OCI-LY7 (cell line): Measurements from ENCODE around the gene AUTS2. TPM values are rescaled to one million over a fixed set of nuclear protein-coding genes. Genes with fewer than 3 reads are reported as not detected.

Experiments
- BruUV-seq: library from RNA; stranded (reverse); fragments of 400-500 nt; replicated peaks from 2 replicates; lab custom pipeline; 2021; lab: Mats Ljungman, UMichigan
- CTCF ChIA-PET: fragments of 300-600 bp; sonication (Branson Sonifier 250); formaldehyde crosslinking; loops from one replicate; lab custom pipeline; 2022; ENCODE audit warnings: antibody characterized with exemption; ENCODE audit not compliant: unreplicated experiment; lab: Charles Lee
- POLR2A ChIA-PET: fragments of 300-600 bp; sonication (Branson Sonifier 250); formaldehyde crosslinking; loops from one replicate; lab custom pipeline; 2022; ENCODE audit warnings: antibody characterized with exemption; lab: Charles Lee
- DNase-seq: peaks from one replicate; pipeline ENCODE4 v3.0.0-alpha.2; 2015; ENCODE audit warnings: low spot score
- H2AFZ ChIP-seq: fragments of 200-600 bp; sonication (generic), shearing (Covaris generic); 2 replicates; pipeline ENCODE4 v1.6.1; 2014; ENCODE audit warnings: mild to moderate bottlenecking, antibody characterized with exemption, low read length, moderate library complexity
- H3K27ac ChIP-seq: fragments of 200-600 bp; sonication (generic); 2 replicates; pipeline ENCODE4 v1.5.1; 2014; ENCODE audit warnings: mixed run types, low read depth, mild to moderate bottlenecking, moderate library complexity, low read length, inconsistent platforms; ENCODE audit not compliant: poor library complexity, severe bottlenecking
- H3K36me3 ChIP-seq: fragments of 200-600 bp; sonication (generic); 2 replicates; pipeline ENCODE4 v1.6.1; 2014; ENCODE audit warnings: mild to moderate bottlenecking, antibody characterized with exemption, low read length, moderate library complexity, mixed read lengths; ENCODE audit not compliant: insufficient read depth
- H3K4me1 ChIP-seq: fragments of 200-600 bp; sonication (generic); 2 replicates; pipeline ENCODE4 v1.5.1; 2014; ENCODE audit warnings: mild to moderate bottlenecking, low read length; ENCODE audit not compliant: insufficient read depth, poor library complexity, severe bottlenecking
- H3K4me2 ChIP-seq: fragments of 200-600 bp; sonication (generic); 2 replicates; pipeline ENCODE4 v1.6.1; 2014; ENCODE audit warnings: mild to moderate bottlenecking, low read length
- H3K4me3 ChIP-seq: fragments of 200-600 bp; sonication (generic); 2 replicates; pipeline ENCODE4 v1.5.1; 2014; ENCODE audit warnings: mild to moderate bottlenecking, low read depth, low read length; ENCODE audit not compliant: poor library complexity, severe bottlenecking
- H3K79me2 ChIP-seq: fragments of 200-600 bp; sonication (generic); 2 replicates; pipeline ENCODE4 v1.6.1; 2016; ENCODE audit warnings: low read depth, mild to moderate bottlenecking, low read length, moderate library complexity, mixed read lengths; ENCODE audit not compliant: insufficient read depth
- H3K9me2 ChIP-seq: fragments of 200-600 bp; sonication (generic); 2 replicates; pipeline ENCODE4 v1.6.1; 2016; ENCODE audit warnings: mild to moderate bottlenecking, low read length, mixed read lengths; ENCODE audit not compliant: insufficient read depth
- H3K9me3 ChIP-seq: fragments of 200-600 bp; sonication (generic); 2 replicates; pipeline ENCODE4 v1.6.1; 2014; ENCODE audit warnings: mild to moderate bottlenecking, mixed run types, low read length, mixed read lengths
- H4K20me1 ChIP-seq: fragments of 200-600 bp; sonication (generic); 2 replicates; pipeline ENCODE4 v1.6.1; 2014; ENCODE audit warnings: mild to moderate bottlenecking, antibody characterized with exemption, low read length, moderate library complexity, mixed read lengths; ENCODE audit not compliant: insufficient read depth
- CTCF ChIP-seq: fragments of 200-600 bp; sonication (generic); conservative IDR thresholded peaks from 2 replicates; pipeline ENCODE4 v1.5.1; 2014; ENCODE audit warnings: mild to moderate bottlenecking, antibody characterized with exemption, low read length, moderate library complexity, mixed read lengths
- EZH2phosphoT487 ChIP-seq: fragments of 200-600 bp; sonication (generic); IDR thresholded peaks from 2 replicates; pipeline ENCODE4 v1.6.1; 2018; ENCODE audit warnings: low read depth, borderline replicate concordance, mild to moderate bottlenecking, mixed run types, antibody characterized with exemption, low read length, moderate library complexity, mixed read lengths
- intact Hi-C: fragments of 100-400 bp; cut with micrococcal nuclease; formaldehyde crosslinking; loops from one replicate; pipeline ENCODE4 v1.10.0; 2022; ENCODE audit not compliant: unreplicated experiment
- total RNA-seq, 2 experiments: library from RNA; depleted of rRNA in 1 of 2; stranded (reverse); fragments of >200 nt in 1 of 2; shearing (Covaris generic) in 1 of 2; gene quantifications; 2 replicates each; pipeline ENCODE4 v1.2.3, GENCODE V29; 2014 to 2022

Gene AUTS2
- total RNA-seq, 2 experiments from 2014 or later: 37.9 to 78.5 TPM

GRCh38 chr7:70637726-70638125, 1039.5 kb downstream of the AUTS2 start:
- no peak for DNase-seq
- no peaks in the 10 kb centered on the region for H3K9me2 ChIP-seq
- intact Hi-C loops: no loop called here
- no peak overlapping the region for H3K4me2 ChIP-seq
- no peak overlapping the region for H3K4me3 ChIP-seq
- H3K9me3 ChIP-seq: peaks cover 8% of the 10 kb centered on the region
- no peaks in the 10 kb centered on the region for H4K20me1 ChIP-seq
- CTCF ChIA-PET: no interaction called here
- no peaks in the 10 kb centered on the region for H3K4me1 ChIP-seq
- BruUV-seq: no TSS peak
- no peaks in the 10 kb centered on the region for H3K79me2 ChIP-seq
- TF ChIP-seq CTCF (no peak), EZH2phosphoT487 (no peak)
- POLR2A ChIA-PET: interaction anchor here (1.2 kb wide), 1 partner anchor 64 kb away, joined by 3 read pairs; no protein-coding TSS in a partner anchor
- no peak overlapping the region for H2AFZ ChIP-seq
- no peak overlapping the region for H3K27ac ChIP-seq
- no peaks in the 10 kb centered on the region for H3K36me3 ChIP-seq

- POLR2A ChIA-PET: interaction anchor here (0.6 to 1.2 kb wide), 4 partner anchors 10 to 1515 kb away, joined by 3 read pairs; no protein-coding TSS in a partner anchor
- H3K9me3 ChIP-seq: peaks cover 8% of the 10 kb centered on the region
- CTCF ChIA-PET: no interaction called here
- BruUV-seq: no TSS peak
- TF ChIP-seq EZH2phosphoT487: no peak
- no peak for TF ChIP-seq CTCF
- H3K27ac ChIP-seq: no peak overlapping the region
- H4K20me1 ChIP-seq: no peaks in the 10 kb centered on the region
- no peak for DNase-seq
- H3K9me2 ChIP-seq: no peaks in the 10 kb centered on the region
- no peak overlapping the region for H2AFZ ChIP-seq
- H3K79me2 ChIP-seq: no peaks in the 10 kb centered on the region
- H3K4me3 ChIP-seq: no peak overlapping the region
- intact Hi-C loops: no loop called here
- no peak overlapping the region for H3K4me2 ChIP-seq
- H3K4me1 ChIP-seq: no peaks in the 10 kb centered on the region
- no peaks in the 10 kb centered on the region for H3K36me3 ChIP-seq
Observed at GRCh38 chr7:70638158-70639107, 1040.2 kb downstream of the AUTS2 start.
